Breast epithelium (tissue), 4 donors: ENCODE measurements around the gene MAF. TPM values are rescaled to one million over a fixed set of nuclear protein-coding genes. Genes with fewer than 3 reads are reported as not detected.

Source experiments
- DNase-seq, 2 donors: peaks; one replicate each; pipeline ENCODE4 v3.0.0-alpha.2; 2019; ENCODE audit warnings: low spot score in 2 of 2
- H3K27ac ChIP-seq, 2 donors: fragments of 200-600 bp; sonication (generic) in 1 of 2; one replicate each; pipeline ENCODE4 v1.5.1; 2016 to 2019; ENCODE audit warnings: mild to moderate bottlenecking in 1 of 2
- H3K27me3 ChIP-seq, 2 donors: fragments of 200-600 bp; sonication (generic) in 1 of 2; one replicate each; pipeline versions ENCODE4 v1.5.1 to v1.6.0; 2017 to 2019; ENCODE audit warnings: control low read depth in 1 of 2, mild to moderate bottlenecking in 1 of 2
- H3K36me3 ChIP-seq: fragments of 200-600 bp; one replicate; pipeline ENCODE4 v1.5.1; 2019
- H3K4me1 ChIP-seq, 2 donors: fragments of 200-600 bp; sonication (generic); one replicate each; pipeline ENCODE4 v1.5.1; 2016 to 2019; ENCODE audit warnings: control low read depth in 1 of 2
- H3K4me3 ChIP-seq, 3 donors: fragments of 200-600 bp; sonication (generic); 1 replicate in 2 of 3; 2 replicates in 1 of 3; pipeline ENCODE4 v1.5.1; 2016 to 2019; ENCODE audit warnings: mild to moderate bottlenecking in 3 of 3, moderate library complexity in 2 of 3
- H3K9me3 ChIP-seq, 2 donors: fragments of 200-600 bp; sonication (generic) in 1 of 2; one replicate each; pipeline ENCODE4 v1.5.1; 2016 to 2019; ENCODE audit warnings: control low read depth in 1 of 2
- CTCF ChIP-seq, 3 donors: fragments of 450-650 bp; IDR thresholded peaks; one replicate each; pipeline ENCODE4 v1.5.1; 2016 to 2017; ENCODE audit warnings: antibody characterized with exemption in 3 of 3, mild to moderate bottlenecking in 3 of 3, moderate library complexity in 3 of 3
- POLR2A ChIP-seq: fragments of 450-650 bp; IDR thresholded peaks from one replicate; pipeline ENCODE4 v1.6.1; 2016; ENCODE audit warnings: antibody characterized with exemption, mild to moderate bottlenecking, moderate library complexity
- POLR2AphosphoS5 ChIP-seq, 3 donors: sonication (generic); formaldehyde crosslinking; IDR thresholded peaks; one replicate each; pipeline ENCODE4 v1.6.1; 2017; ENCODE audit warnings: antibody characterized with exemption in 3 of 3
- intact Hi-C: fragments of 100-400 bp; cut with DNase I; formaldehyde crosslinking; loops from one replicate; pipeline ENCODE4 v1.15.1; 2023; ENCODE audit warnings: low total_unique reads
- total RNA-seq, 3 donors: library from RNA; depleted of rRNA; stranded (reverse); fragments of >200 nt; gene quantifications; one replicate each; pipeline ENCODE4 v1.1.0, GENCODE V29; 2016

MAF gene
- total RNA-seq, 3 donors from 2014 or later, result 21.8 to 66.6 (median 37.0) TPM

- no peak for DNase-seq
- Histone ChIP-seq H3K4me1 (no peaks in the 10 kb centered on the region), H3K9me3 (no peaks in the 10 kb centered on the region), H3K27me3 (no peaks in the 10 kb centered on the region), H3K27ac (no peak overlapping the region), H3K36me3 (no peaks in the 10 kb centered on the region), H3K4me3 (no peak overlapping the region)
- TF ChIP-seq POLR2A, result no peak
- TF ChIP-seq CTCF (IDR thresholded peaks at IDR 0.05), result no peak
- no peak for TF ChIP-seq POLR2AphosphoS5 (IDR thresholded peaks at IDR 0.05)
- intact Hi-C loops, result no loop called here
Observed at GRCh38 chr16:79625738-79626137, 25.2 kb upstream of the MAF start.

GRCh38 chr16:79623824-79624223 is 23.3 kb upstream of the MAF start:
- H3K4me3 ChIP-seq, result no peak overlapping the region
- intact Hi-C loops, result no loop called here
- DNase-seq, result no peak
- H3K27me3 ChIP-seq, result no peaks in the 10 kb centered on the region
- no peak for TF ChIP-seq POLR2AphosphoS5 (IDR thresholded peaks at IDR 0.05)
- TF ChIP-seq CTCF (IDR thresholded peaks at IDR 0.05), result no peak
- TF ChIP-seq POLR2A, result no peak
- H3K27ac ChIP-seq, result no peak overlapping the region
- no peaks in the 10 kb centered on the region for H3K9me3 ChIP-seq
- H3K36me3 ChIP-seq, result no peaks in the 10 kb centered on the region
- H3K4me1 ChIP-seq, result no peaks in the 10 kb centered on the region

GRCh38 chr16:79623062-79623461 is 22.5 kb upstream of the MAF start:
- Histone ChIP-seq H3K9me3 (no peaks in the 10 kb centered on the region), H3K36me3 (no peaks in the 10 kb centered on the region), H3K27ac (no peak overlapping the region), H3K27me3 (no peaks in the 10 kb centered on the region), H3K4me1 (no peaks in the 10 kb centered on the region), H3K4me3 (peak overlapping the region in 1 of 3 donors; percentile 41)
- no peak for DNase-seq
- intact Hi-C loops, result no loop called here
- TF ChIP-seq CTCF (IDR thresholded peaks at IDR 0.05), result no peak
- no peak for TF ChIP-seq POLR2AphosphoS5 (IDR thresholded peaks at IDR 0.05)
- no peak for TF ChIP-seq POLR2A

- Histone ChIP-seq H3K36me3 (no peaks in the 10 kb centered on the region), H3K4me3 (no peak overlapping the region), H3K27ac (no peak overlapping the region), H3K27me3 (no peaks in the 10 kb centered on the region), H3K4me1 (no peaks in the 10 kb centered on the region), H3K9me3 (no peaks in the 10 kb centered on the region)
- intact Hi-C loops, result no loop called here
- TF ChIP-seq CTCF (IDR thresholded peaks at IDR 0.05) (no peak), POLR2AphosphoS5 (IDR thresholded peaks at IDR 0.05) (no peak), POLR2A (no peak)
- no peak for DNase-seq
Observed at GRCh38 chr16:79621027-79621426, 20.5 kb upstream of the MAF start.

- TF ChIP-seq POLR2A, result no peak
- no peak for TF ChIP-seq POLR2AphosphoS5 (IDR thresholded peaks at IDR 0.05)
- no peak for TF ChIP-seq CTCF (IDR thresholded peaks at IDR 0.05)
- intact Hi-C loops, result no loop called here
- H3K36me3 ChIP-seq, result no peaks in the 10 kb centered on the region
- no peak overlapping the region for H3K4me3 ChIP-seq
- no peak overlapping the region for H3K27ac ChIP-seq
- H3K9me3 ChIP-seq, result no peaks in the 10 kb centered on the region
- H3K4me1 ChIP-seq, result no peaks in the 10 kb centered on the region
- no peak for DNase-seq
- no peaks in the 10 kb centered on the region for H3K27me3 ChIP-seq
Observed at GRCh38 chr16:79618692-79619050, 18.1 kb upstream of the MAF start.
